Measurements from ENCODE around the gene PCSK5.
"Not testable (repeated sequence)": the region's sequence is repeated elsewhere in the genome, so short reads cannot be mapped to it uniquely, and the experiment has no call there.

The PCSK5 gene

GRCh38 chr9:75890472-75891276 is at the start of gene PCSK5:
PCSK5 (plus strand) TSS chr9:75890673; CDS start chr9:75891182, 509 bp downstream.
- peak; percentile 82 for DNase-seq

GRCh38 chr9:75844321-75844720 is 46.2 kb upstream of the PCSK5 start:
- DNase-seq, result no peak

- DNase-seq, result no peak
These were observed 44.7 kb upstream of the PCSK5 start for GRCh38 chr9:75845806-75846205.

- DNase-seq, result no peak
These were observed 43.4 kb upstream of the PCSK5 start for GRCh38 chr9:75847085-75847484.

GRCh38 chr9:75850459-75851200 is 39.8 kb upstream of the PCSK5 start:
- no peak for DNase-seq

- DNase-seq, result no peak
These were observed 38.6 kb upstream of the PCSK5 start for GRCh38 chr9:75851917-75852316.

- no peak for DNase-seq
These were observed 37.7 kb upstream of the PCSK5 start for GRCh38 chr9:75852746-75853145.

- DNase-seq, result no peak
These were observed 35.0 kb upstream of the PCSK5 start for GRCh38 chr9:75855509-75855908.

GRCh38 chr9:75858497-75859092 is 31.9 kb upstream of the PCSK5 start:
- DNase-seq, result no peak

- DNase-seq, result no peak
These were observed 26.2 kb upstream of the PCSK5 start for GRCh38 chr9:75864266-75864665.

GRCh38 chr9:75866273-75866871 is 24.1 kb upstream of the PCSK5 start:
- DNase-seq, result peak; percentile 59

- DNase-seq, result not testable (repeated sequence)
These were observed 21.9 kb upstream of the PCSK5 start for GRCh38 chr9:75868526-75868925.

- no peak for DNase-seq
These were observed 21.2 kb upstream of the PCSK5 start for GRCh38 chr9:75869236-75869635.

GRCh38 chr9:75870450-75870849 is 20.0 kb upstream of the PCSK5 start:
- no peak for DNase-seq

- DNase-seq, result no peak
These were observed 18.8 kb upstream of the PCSK5 start for GRCh38 chr9:75871624-75872023.

GRCh38 chr9:75873712-75874111 is 16.8 kb upstream of the PCSK5 start:
- no peak for DNase-seq

- no peak for DNase-seq
These were observed 13.4 kb upstream of the PCSK5 start for GRCh38 chr9:75876999-75877640.

GRCh38 chr9:75878488-75878860 is 12.0 kb upstream of the PCSK5 start:
- DNase-seq, result no peak

- DNase-seq, result no peak
These were observed 9.9 kb upstream of the PCSK5 start for GRCh38 chr9:75880618-75881017.

GRCh38 chr9:75881761-75882160 is 8.7 kb upstream of the PCSK5 start:
- DNase-seq, result no peak

- DNase-seq, result no peak
These were observed 4.8 kb upstream of the PCSK5 start for GRCh38 chr9:75885652-75886051.

- no peak for DNase-seq
These were observed 896 bp upstream of the PCSK5 start for GRCh38 chr9:75889577-75889976.

- DNase-seq, result no peak
These were observed 449 bp upstream of the PCSK5 start for GRCh38 chr9:75889977-75890471.

Data from kidney glomerular epithelial cell (primary cell).